K562 (cell line): Measurements from ENCODE around the gene C4A. TPM values are rescaled to one million over a fixed set of nuclear protein-coding genes. Genes with fewer than 3 reads are reported as not detected.
A peak's percentile ranks its signal among the peaks of the same experiment; 100 is the strongest.

Source experiments
- C11orf30 ChIP-seq: fragments of 450-650 bp; IDR thresholded peaks from 2 replicates; pipeline ENCODE4 v1.6.1; 2016; ENCODE audit warnings: low read depth, mild to moderate bottlenecking
- EP300 ChIP-seq: IDR thresholded peaks from 2 replicates; pipeline ENCODE4 v1.6.1; 2012; ENCODE audit warnings: low read length, improper control_type of control experiment
- FOXA3 ChIP-seq, 2 experiments: fragments of 450-650 bp in 1 of 2; sonication (generic) in 1 of 2; formaldehyde crosslinking; IDR thresholded peaks in 1 of 2; conservative IDR thresholded peaks in 1 of 2; 2 replicates each; pipeline versions ENCODE4 v1.4.0 to v1.8.0; 2020 to 2022; ENCODE audit warnings: mild to moderate bottlenecking in 2 of 2, missing genetic modification reagents in 1 of 2
- GABPA ChIP-seq: fragments of 200-800 bp; sonication (Bioruptor generic); conservative IDR thresholded peaks from 2 replicates; pipeline ENCODE4 v1.6.1; 2016; ENCODE audit warnings: low read depth, missing genetic modification characterization, missing compliant biosample characterization
- GATA2 ChIP-seq: sonication (generic); formaldehyde crosslinking; IDR thresholded peaks from 2 replicates; pipeline ENCODE4 v1.4.0; 2020; ENCODE audit warnings: mild to moderate bottlenecking, missing genetic modification reagents
- HDAC3 ChIP-seq: fragments of 450-650 bp; IDR thresholded peaks from 2 replicates; pipeline ENCODE4 v1.6.1; 2018; ENCODE audit warnings: borderline replicate concordance, mild to moderate bottlenecking, moderate library complexity; ENCODE audit not compliant: partially characterized antibody
- KLF1 ChIP-seq: fragments of 450-650 bp; IDR thresholded peaks from 2 replicates; pipeline ENCODE4 v1.6.1; 2016; ENCODE audit warnings: missing genetic modification characterization, missing compliant biosample characterization
- KLF6 ChIP-seq: fragments of 250-450 bp; sonication (Bioruptor Pico); IDR thresholded peaks from 2 replicates; pipeline ENCODE4 v1.4.0; 2020; ENCODE audit warnings: mild to moderate bottlenecking, moderate library complexity, borderline replicate concordance
- MAFG ChIP-seq: fragments of 450-650 bp; conservative IDR thresholded peaks from 2 replicates; pipeline ENCODE4 v1.6.1; 2016; ENCODE audit warnings: missing genetic modification characterization, missing compliant biosample characterization
- MECOM ChIP-seq: fragments of 250-450 bp; sonication (Bioruptor Pico); IDR thresholded peaks from 2 replicates; pipeline ENCODE4 v1.8.0; 2022; ENCODE audit warnings: inconsistent platforms
- MTA3 ChIP-seq: fragments of 450-650 bp; formaldehyde crosslinking; IDR thresholded peaks from 2 replicates; pipeline ENCODE4 v1.6.1; 2017; ENCODE audit warnings: mild to moderate bottlenecking, borderline replicate concordance
- NFXL1 ChIP-seq: fragments of 450-650 bp; formaldehyde crosslinking; IDR thresholded peaks from 2 replicates; pipeline ENCODE4 v1.4.0; 2021; ENCODE audit warnings: mild to moderate bottlenecking
- NRF1 ChIP-seq, 2 experiments: fragments of 450-650 bp; IDR thresholded peaks in 1 of 2; conservative IDR thresholded peaks in 1 of 2; 2 replicates each; pipeline ENCODE4 v1.6.1; 2014; ENCODE audit warnings: mild to moderate bottlenecking in 2 of 2
- PHF20 ChIP-seq: fragments of 450-650 bp; IDR thresholded peaks from 2 replicates; pipeline ENCODE4 v1.6.1; 2018; ENCODE audit not compliant: partially characterized antibody
- POLR2A ChIP-seq: fragments of 450-650 bp; conservative IDR thresholded peaks from 2 replicates; pipeline ENCODE4 v1.6.1; 2016
- SMAD2 ChIP-seq: fragments of 150-350 bp; IDR thresholded peaks from 2 replicates; pipeline ENCODE4 v1.6.1; 2014; ENCODE audit warnings: low read depth, mild to moderate bottlenecking, low read length
- STAG1 ChIP-seq: sonication (generic); formaldehyde crosslinking; IDR thresholded peaks from 2 replicates; pipeline ENCODE4 v1.5.0; 2020; ENCODE audit warnings: missing genetic modification reagents, borderline replicate concordance
- XRCC3 ChIP-seq: fragments of 450-650 bp; IDR thresholded peaks from 2 replicates; pipeline ENCODE4 v1.6.1; 2017; ENCODE audit warnings: mild to moderate bottlenecking, moderate library complexity
- XRCC4 ChIP-seq: IDR thresholded peaks from one replicate; pipeline ENCODE4 v1.6.1; 2011; ENCODE audit not compliant: insufficient read depth, insufficient read length; ENCODE audit errors: extremely low read depth
- ZFP1 ChIP-seq: fragments of 450-650 bp; formaldehyde crosslinking; IDR thresholded peaks from 2 replicates; pipeline ENCODE4 v1.4.0; 2020; ENCODE audit warnings: mild to moderate bottlenecking, mixed read lengths
- ZNF24 ChIP-seq: fragments of 450-650 bp; IDR thresholded peaks from 2 replicates; pipeline ENCODE4 v1.6.1; 2016
- ZNF316 ChIP-seq: fragments of 450-650 bp; IDR thresholded peaks from 2 replicates; pipeline ENCODE4 v1.6.1; 2016
- ZNF436 ChIP-seq: fragments of 250-450, 450-650 bp; sonication (Bioruptor Pico); formaldehyde crosslinking; IDR thresholded peaks from 2 replicates; pipeline ENCODE4 v1.7.0; 2020; ENCODE audit warnings: mild to moderate bottlenecking
- ZNF584 ChIP-seq: fragments of 200-800 bp; sonication (Bioruptor generic); IDR thresholded peaks from 2 replicates; pipeline ENCODE4 v1.6.1; 2016; ENCODE audit warnings: low read depth, mild to moderate bottlenecking, missing genetic modification characterization, missing compliant biosample characterization
- ZNF785 ChIP-seq: fragments of 250-450 bp; sonication (Bioruptor Pico); IDR thresholded peaks from 2 replicates; pipeline ENCODE4 v1.4.0; 2020; ENCODE audit warnings: mild to moderate bottlenecking
- polyA plus RNA-seq, 8 experiments: library from polyadenylated mRNA; depleted of rRNA in 4 of 8; stranded (reverse) in 5 of 8; unstranded in 3 of 8; fragments of >200 nt; fragmentation: Nextera tagmentation in 2 of 8; fragmentation: Illumina TruSeq in 1 of 8; extraction: Ambion mirVana in 2 of 8; extraction: Trizol in 1 of 8; gene quantifications; 2 replicates each; pipeline versions ENCODE4 v1.2.1 to v1.2.3, GENCODE V29; 2011 to 2014; ENCODE audit warnings: inconsistent platforms in 1 of 8, missing spikeins in 1 of 8
- total RNA-seq, 7 experiments: library from RNA; depleted of rRNA in 6 of 7; stranded (reverse); fragments of >200 nt in 6 of 7; fragmentation: Illumina TruSeq in 2 of 7; extraction: Trizol in 2 of 7; gene quantifications; 2 replicates each; pipeline versions ENCODE4 v1.2.1 to v1.2.3, GENCODE V29; 2011 to 2021; ENCODE audit warnings: low replicate concordance in 1 of 7
- TF ChIP-seq, protein P1 (sequence below): sonication (generic); formaldehyde crosslinking; IDR thresholded peaks from 2 replicates; pipeline ENCODE4 v1.8.0; 2022; ENCODE audit warnings: mild to moderate bottlenecking, low read depth, missing genetic modification reagents
- TF ChIP-seq, protein P2 (sequence below): fragments of 450-650 bp; IDR thresholded peaks from 2 replicates; pipeline ENCODE4 v1.6.1; 2018; ENCODE audit warnings: mild to moderate bottlenecking, low read depth; ENCODE audit not compliant: partially characterized antibody
- TF ChIP-seq, protein P3 (sequence below): sonication (generic); formaldehyde crosslinking; IDR thresholded peaks from 2 replicates; pipeline ENCODE4 v1.4.0; 2020; ENCODE audit warnings: mild to moderate bottlenecking, missing genetic modification reagents

C4A gene
- total and polyA plus RNA-seq, 9 of the 15 experiments (the other 6 are each of a cell fraction or from before 2014, with no cell fraction given), result 0.27 to 7.6 (median 5.0) TPM

DNA sequence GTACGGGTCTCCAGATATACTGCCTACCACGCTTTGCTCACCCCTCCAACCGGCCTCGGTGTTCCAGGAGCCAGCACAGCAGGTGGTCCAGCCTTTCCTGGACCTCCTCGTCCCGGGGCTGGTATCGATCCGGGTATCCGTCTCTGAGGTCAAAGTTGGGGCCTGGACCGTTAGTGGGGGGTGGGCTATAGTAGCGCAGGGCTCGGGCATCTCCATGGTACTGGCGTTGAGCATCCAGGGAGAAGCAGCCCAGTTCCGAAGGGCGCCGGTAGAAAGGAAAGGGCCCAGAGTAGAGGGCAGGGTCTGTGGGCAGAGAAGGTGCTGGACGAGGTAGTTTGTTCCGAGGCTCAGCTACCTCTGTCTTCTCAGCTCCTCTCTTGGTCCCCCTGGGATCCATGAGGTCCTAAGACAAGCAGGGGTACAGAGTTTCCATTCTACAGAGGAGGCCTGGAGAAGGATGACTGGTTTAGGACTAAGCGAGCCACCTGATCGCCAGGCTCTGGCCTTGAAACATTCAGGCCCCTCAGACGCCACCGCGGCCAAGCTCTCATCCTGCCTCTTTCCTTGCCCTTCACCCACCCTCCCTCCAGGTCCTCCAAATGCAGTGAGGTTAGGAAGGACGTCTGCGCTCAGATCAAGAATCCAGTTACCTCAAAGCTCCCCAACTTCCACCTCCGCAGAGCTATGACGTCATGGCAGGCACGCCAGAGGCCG is 10.4 kb upstream of the C4A start (continued):
- no peak for TF ChIP-seq PHF20
- no peak for TF ChIP-seq XRCC4
- no peak for TF ChIP-seq SMAD2
- no peak for TF ChIP-seq XRCC3
- TF ChIP-seq HDAC3, result no peak
- TF ChIP-seq NRF1 (conservative IDR thresholded peaks at IDR 0.05 in 1 of 2, IDR thresholded peaks at IDR 0.05 in 1 of 2), result no peak
- no peak for TF ChIP-seq NFXL1 (CRISPR knock-in tag)
- peak; percentile 59; the same call in 1 of the 2 replicates for TF ChIP-seq ZFP1 (CRISPR knock-in tag)
- TF ChIP-seq, protein P1, sequence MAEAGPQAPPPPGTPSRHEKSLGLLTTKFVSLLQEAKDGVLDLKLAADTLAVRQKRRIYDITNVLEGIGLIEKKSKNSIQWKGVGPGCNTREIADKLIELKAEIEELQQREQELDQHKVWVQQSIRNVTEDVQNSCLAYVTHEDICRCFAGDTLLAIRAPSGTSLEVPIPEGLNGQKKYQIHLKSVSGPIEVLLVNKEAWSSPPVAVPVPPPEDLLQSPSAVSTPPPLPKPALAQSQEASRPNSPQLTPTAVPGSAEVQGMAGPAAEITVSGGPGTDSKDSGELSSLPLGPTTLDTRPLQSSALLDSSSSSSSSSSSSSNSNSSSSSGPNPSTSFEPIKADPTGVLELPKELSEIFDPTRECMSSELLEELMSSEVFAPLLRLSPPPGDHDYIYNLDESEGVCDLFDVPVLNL (CRISPR knock-in tag), result no peak; the same call in 1 of the 2 replicates
- 0 out of 2 replicates have a peak, but pooled peaks have one; percentile 58 for TF ChIP-seq MECOM
- TF ChIP-seq, protein P2, sequence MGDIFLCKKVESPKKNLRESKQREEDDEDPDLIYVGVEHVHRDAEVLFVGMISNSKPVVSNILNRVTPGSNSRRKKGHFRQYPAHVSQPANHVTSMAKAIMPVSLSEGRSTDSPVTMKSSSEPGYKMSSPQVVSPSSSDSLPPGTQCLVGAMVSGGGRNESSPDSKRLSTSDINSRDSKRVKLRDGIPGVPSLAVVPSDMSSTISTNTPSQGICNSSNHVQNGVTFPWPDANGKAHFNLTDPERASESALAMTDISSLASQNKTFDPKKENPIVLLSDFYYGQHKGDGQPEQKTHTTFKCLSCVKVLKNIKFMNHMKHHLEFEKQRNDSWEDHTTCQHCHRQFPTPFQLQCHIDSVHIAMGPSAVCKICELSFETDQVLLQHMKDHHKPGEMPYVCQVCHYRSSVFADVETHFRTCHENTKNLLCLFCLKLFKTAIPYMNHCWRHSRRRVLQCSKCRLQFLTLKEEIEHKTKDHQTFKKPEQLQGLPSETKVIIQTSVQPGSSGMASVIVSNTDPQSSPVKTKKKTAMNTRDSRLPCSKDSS, result no peak
- TF ChIP-seq GABPA, result no peak
- no peak for TF ChIP-seq ZNF584
- no peak for TF ChIP-seq KLF6
- TF ChIP-seq ZNF785 (CRISPR knock-in tag), result peak; percentile 20; the same call in 1 of the 2 replicates
- TF ChIP-seq POLR2A, result peak; percentile 45
- no peak for TF ChIP-seq ZNF24
- TF ChIP-seq C11orf30, result no peak
- TF ChIP-seq FOXA3 (CRISPR knock-in tag; conservative IDR thresholded peaks at IDR 0.05 in 1 of 2, IDR thresholded peaks at IDR 0.05 in 1 of 2), result no peak
- TF ChIP-seq ZNF316, result no peak; the same call in 1 of the 2 replicates
- TF ChIP-seq, protein P3, sequence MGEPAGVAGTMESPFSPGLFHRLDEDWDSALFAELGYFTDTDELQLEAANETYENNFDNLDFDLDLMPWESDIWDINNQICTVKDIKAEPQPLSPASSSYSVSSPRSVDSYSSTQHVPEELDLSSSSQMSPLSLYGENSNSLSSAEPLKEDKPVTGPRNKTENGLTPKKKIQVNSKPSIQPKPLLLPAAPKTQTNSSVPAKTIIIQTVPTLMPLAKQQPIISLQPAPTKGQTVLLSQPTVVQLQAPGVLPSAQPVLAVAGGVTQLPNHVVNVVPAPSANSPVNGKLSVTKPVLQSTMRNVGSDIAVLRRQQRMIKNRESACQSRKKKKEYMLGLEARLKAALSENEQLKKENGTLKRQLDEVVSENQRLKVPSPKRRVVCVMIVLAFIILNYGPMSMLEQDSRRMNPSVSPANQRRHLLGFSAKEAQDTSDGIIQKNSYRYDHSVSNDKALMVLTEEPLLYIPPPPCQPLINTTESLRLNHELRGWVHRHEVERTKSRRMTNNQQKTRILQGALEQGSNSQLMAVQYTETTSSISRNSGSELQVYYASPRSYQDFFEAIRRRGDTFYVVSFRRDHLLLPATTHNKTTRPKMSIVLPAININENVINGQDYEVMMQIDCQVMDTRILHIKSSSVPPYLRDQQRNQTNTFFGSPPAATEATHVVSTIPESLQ, result no peak
- TF ChIP-seq MTA3, result no peak
- TF ChIP-seq KLF1 (tag), result no peak
- no peak for TF ChIP-seq GATA2 (CRISPR knock-in tag)
- TF ChIP-seq STAG1 (CRISPR knock-in tag), result no peak
- no peak for TF ChIP-seq ZNF436 (CRISPR knock-in tag)
- TF ChIP-seq MAFG, result no peak
- no peak for TF ChIP-seq EP300
